Gastroesophageal sphincter (tissue), 4 donors: ENCODE results near the gene TMPRSS4. TPM values are rescaled to one million over a fixed set of nuclear protein-coding genes. Genes with fewer than 3 reads are reported as not detected.

Source experiments
- ATAC-seq: fragments of 150-250 bp; one replicate; pipeline ENCODE4 v1.9.1; 2016; ENCODE audit warnings: mild to moderate bottlenecking, moderate library complexity
- H3K27ac ChIP-seq, 4 donors: fragments of 200-600 bp; sonication (generic) in 3 of 4; 1 replicate in 3 of 4; 2 replicates in 1 of 4; pipeline ENCODE4 v1.5.1; 2016 to 2019
- H3K27me3 ChIP-seq: fragments of 200-600 bp; sonication (generic); one replicate; pipeline ENCODE4 v1.5.1; 2019
- H3K36me3 ChIP-seq, 2 donors: fragments of 200-600 bp; sonication (generic); one replicate each; pipeline ENCODE4 v1.5.1; 2019; ENCODE audit warnings: control low read depth in 1 of 2
- H3K4me1 ChIP-seq, 3 donors: fragments of 200-600 bp; sonication (generic); 1 replicate in 2 of 3; 2 replicates in 1 of 3; pipeline ENCODE4 v1.5.1; 2016 to 2019; ENCODE audit warnings: control low read depth in 2 of 3
- H3K4me3 ChIP-seq, 2 donors: fragments of 200-600 bp; sonication (generic); one replicate each; pipeline ENCODE4 v1.5.1; 2019; ENCODE audit warnings: mild to moderate bottlenecking in 1 of 2, moderate library complexity in 1 of 2
- H3K9me3 ChIP-seq, 3 donors: fragments of 200-600 bp; sonication (generic); one replicate each; pipeline ENCODE4 v1.5.1; 2017 to 2019; ENCODE audit warnings: control low read depth in 2 of 3
- EP300 ChIP-seq: sonication (generic); formaldehyde crosslinking; IDR thresholded peaks from one replicate; pipeline ENCODE4 v1.6.1; 2017; ENCODE audit warnings: antibody characterized with exemption, mild to moderate bottlenecking
- POLR2A ChIP-seq, 2 donors: fragments of 450-650 bp; IDR thresholded peaks; one replicate each; pipeline ENCODE4 v1.6.1; 2017; ENCODE audit warnings: antibody characterized with exemption in 2 of 2, mild to moderate bottlenecking in 2 of 2, moderate library complexity in 1 of 2
- POLR2AphosphoS5 ChIP-seq: sonication (generic); formaldehyde crosslinking; IDR thresholded peaks from one replicate; pipeline ENCODE4 v1.6.1; 2017; ENCODE audit warnings: antibody characterized with exemption
- WGBS, 2 donors: methylation state at CpG; one replicate each; pipeline ENCODE4 v1.1.5; 2018; ENCODE audit warnings: low coverage in 1 of 2; 5-methylcytosine and 5-hydroxymethylcytosine counted together
- total RNA-seq, 4 donors: library from RNA; depleted of rRNA; stranded (reverse); fragments of >200 nt; gene quantifications; one replicate each; pipeline ENCODE4 v1.1.0, GENCODE V29; 2016
- TF ChIP-seq, protein P1 (sequence below), 4 experiments: fragments of 200-600 bp in 2 of 4; fragments of 450-650 bp in 2 of 4; sonication (generic) in 1 of 4; IDR thresholded peaks; one replicate each; pipeline ENCODE4 v1.5.1; 2017 to 2019; ENCODE audit warnings: antibody characterized with exemption in 4 of 4, mild to moderate bottlenecking in 2 of 4, moderate library complexity in 2 of 4

Gene TMPRSS4
- total RNA-seq, 4 donors from 2014 or later = 0.23 to 11.1 (median 0.78) TPM; not detected in 1

DNA sequence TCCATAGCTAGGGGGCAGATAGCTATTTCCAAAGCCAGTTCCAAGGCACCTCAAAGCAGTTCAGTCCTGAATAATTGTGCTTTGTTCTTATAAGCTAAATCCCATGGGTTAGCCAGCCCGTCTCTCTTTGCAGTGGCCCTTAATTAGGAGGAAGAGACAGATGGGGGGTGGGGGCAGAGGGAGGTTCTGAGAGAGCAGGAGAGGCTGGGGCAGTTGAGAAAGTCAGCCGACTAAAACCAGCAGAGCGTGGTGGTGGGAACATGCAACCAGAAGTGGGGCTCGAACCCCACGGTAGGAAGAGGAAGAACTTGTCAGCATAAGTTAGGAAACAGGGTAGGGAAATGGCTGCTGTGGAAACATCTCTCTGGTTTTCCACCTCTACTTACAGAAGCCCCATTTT, 86.6 kb downstream of the TMPRSS4 start:
- no peak for ATAC-seq
- WGBS, 2 donors = 65 to 77% methylated on average over 4 of the region's 5 CpGs
- no peaks in the 10 kb centered on the region for H3K4me1 ChIP-seq
- no peaks in the 10 kb centered on the region for H3K9me3 ChIP-seq
- H3K4me3 ChIP-seq = no peak overlapping the region
- H3K36me3 ChIP-seq = peaks cover 0 to 14% of the 10 kb centered on the region in 2 donors
- TF ChIP-seq EP300 (no peak), POLR2A (IDR thresholded peaks at IDR 0.05) (no peak), POLR2AphosphoS5 (no peak)
- TF ChIP-seq, protein P1, sequence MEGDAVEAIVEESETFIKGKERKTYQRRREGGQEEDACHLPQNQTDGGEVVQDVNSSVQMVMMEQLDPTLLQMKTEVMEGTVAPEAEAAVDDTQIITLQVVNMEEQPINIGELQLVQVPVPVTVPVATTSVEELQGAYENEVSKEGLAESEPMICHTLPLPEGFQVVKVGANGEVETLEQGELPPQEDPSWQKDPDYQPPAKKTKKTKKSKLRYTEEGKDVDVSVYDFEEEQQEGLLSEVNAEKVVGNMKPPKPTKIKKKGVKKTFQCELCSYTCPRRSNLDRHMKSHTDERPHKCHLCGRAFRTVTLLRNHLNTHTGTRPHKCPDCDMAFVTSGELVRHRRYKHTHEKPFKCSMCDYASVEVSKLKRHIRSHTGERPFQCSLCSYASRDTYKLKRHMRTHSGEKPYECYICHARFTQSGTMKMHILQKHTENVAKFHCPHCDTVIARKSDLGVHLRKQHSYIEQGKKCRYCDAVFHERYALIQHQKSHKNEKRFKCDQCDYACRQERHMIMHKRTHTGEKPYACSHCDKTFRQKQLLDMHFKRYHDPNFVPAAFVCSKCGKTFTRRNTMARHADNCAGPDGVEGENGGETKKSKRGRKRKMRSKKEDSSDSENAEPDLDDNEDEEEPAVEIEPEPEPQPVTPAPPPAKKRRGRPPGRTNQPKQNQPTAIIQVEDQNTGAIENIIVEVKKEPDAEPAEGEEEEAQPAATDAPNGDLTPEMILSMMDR (IDR thresholded peaks at IDR 0.05) = no peak
- no peak overlapping the region for H3K27ac ChIP-seq
- H3K27me3 ChIP-seq = peaks cover 53% of the 10 kb centered on the region

DNA sequence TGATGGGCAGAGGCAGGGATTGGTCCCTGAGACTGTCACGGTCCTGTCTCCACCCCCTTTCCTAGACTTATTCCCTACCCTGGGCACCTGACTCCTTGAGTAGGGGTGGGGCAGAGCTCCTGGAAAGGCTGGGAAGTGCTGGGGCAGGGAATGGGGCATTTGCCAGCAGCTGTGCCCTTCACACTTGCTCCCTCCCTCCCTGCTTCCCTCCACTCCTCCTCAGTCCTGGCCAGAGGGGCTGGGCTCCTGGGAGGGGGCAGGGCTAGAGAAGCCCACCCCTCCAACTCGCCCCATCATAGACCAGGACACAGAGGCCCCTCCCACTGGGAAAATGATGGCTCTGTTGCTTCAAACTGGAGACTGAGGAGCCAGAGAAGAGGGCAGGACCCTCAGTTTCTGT, 88.0 kb downstream of the TMPRSS4 start:
- no peak overlapping the region for H3K27ac ChIP-seq
- 33 to 57% methylated on average over 1 of the region's 2 CpGs for WGBS, 2 donors
- H3K4me1 ChIP-seq = no peaks in the 10 kb centered on the region
- TF ChIP-seq, protein P1 (IDR thresholded peaks at IDR 0.05) = no peak
- no peaks in the 10 kb centered on the region for H3K9me3 ChIP-seq
- peaks cover 40% of the 10 kb centered on the region for H3K27me3 ChIP-seq
- H3K4me3 ChIP-seq = no peak overlapping the region
- no peak for ATAC-seq
- H3K36me3 ChIP-seq = peaks cover 0 to 14% of the 10 kb centered on the region in 2 donors

DNA sequence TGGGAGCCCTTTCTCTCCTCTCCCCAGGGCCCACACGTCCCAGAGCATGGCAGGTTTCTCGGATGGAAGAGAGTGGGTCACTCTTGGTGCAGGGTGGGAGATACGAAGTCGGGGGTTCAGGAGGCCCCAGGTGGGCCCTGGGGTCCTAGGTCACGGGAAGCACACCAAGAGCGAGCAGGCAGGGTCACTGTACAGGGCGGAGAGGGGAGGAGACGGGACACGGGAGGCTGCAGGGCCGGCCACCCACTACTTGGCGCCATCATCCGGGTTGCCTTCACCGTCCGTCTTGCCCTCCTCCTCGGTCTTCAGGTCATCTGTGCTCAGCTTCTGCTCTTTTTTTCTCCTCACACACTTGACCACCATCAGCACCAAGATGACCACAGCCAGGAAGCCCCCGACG, 89.8 kb downstream of the TMPRSS4 start:
- Histone ChIP-seq H3K36me3 (peaks cover 0 to 14% of the 10 kb centered on the region in 2 donors), H3K4me1 (peaks cover 0 to 11% (median 8%) of the 10 kb centered on the region in 3 donors), H3K9me3 (no peaks in the 10 kb centered on the region), H3K27ac (no peak overlapping the region), H3K27me3 (peaks cover 37% of the 10 kb centered on the region), H3K4me3 (no peak overlapping the region)
- TF ChIP-seq, protein P1 (IDR thresholded peaks at IDR 0.05) = no peak
- no peak for TF ChIP-seq POLR2AphosphoS5
- TF ChIP-seq EP300 = no peak
- no peak for ATAC-seq
- 80% methylated on average over 4 of the region's 17 CpGs; no CpG with 5 or more reads in 1 of the 2 donors for WGBS, 2 donors

DNA sequence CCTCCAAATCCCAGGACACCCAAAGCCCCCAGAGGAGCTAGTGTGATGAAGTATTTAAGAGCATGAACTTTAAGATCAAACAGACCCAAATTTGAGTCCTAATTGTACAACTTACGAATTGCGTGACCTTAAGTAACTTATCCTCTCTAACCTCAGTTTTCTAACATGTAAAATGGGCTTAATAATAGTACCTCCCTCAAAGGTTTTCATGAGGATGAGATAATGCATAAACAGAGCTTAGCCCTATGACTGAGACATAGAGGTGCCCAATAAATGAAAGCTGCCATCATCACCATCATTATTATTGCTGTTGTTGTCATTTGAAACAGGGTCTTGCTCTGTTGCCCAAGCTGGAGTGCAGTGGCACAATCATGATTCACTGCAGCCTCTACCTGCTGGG, 90.4 kb downstream of the TMPRSS4 start:
- TF ChIP-seq, protein P1 (IDR thresholded peaks at IDR 0.05) = no peak
- no peak for TF ChIP-seq POLR2A (IDR thresholded peaks at IDR 0.05)
- TF ChIP-seq EP300 = no peak
- TF ChIP-seq POLR2AphosphoS5 = no peak
- peaks cover 0 to 14% of the 10 kb centered on the region in 2 donors for H3K36me3 ChIP-seq
- no peak overlapping the region for H3K4me3 ChIP-seq
- ATAC-seq = no peak
- H3K9me3 ChIP-seq = no peaks in the 10 kb centered on the region
- H3K27me3 ChIP-seq = peaks cover 32% of the 10 kb centered on the region
- peaks cover 0 to 15% (median 10%) of the 10 kb centered on the region in 3 donors for H3K4me1 ChIP-seq
- WGBS, 2 donors = 94 to 100% methylated on average over 2 of the region's 2 CpGs
- H3K27ac ChIP-seq = no peak overlapping the region

DNA sequence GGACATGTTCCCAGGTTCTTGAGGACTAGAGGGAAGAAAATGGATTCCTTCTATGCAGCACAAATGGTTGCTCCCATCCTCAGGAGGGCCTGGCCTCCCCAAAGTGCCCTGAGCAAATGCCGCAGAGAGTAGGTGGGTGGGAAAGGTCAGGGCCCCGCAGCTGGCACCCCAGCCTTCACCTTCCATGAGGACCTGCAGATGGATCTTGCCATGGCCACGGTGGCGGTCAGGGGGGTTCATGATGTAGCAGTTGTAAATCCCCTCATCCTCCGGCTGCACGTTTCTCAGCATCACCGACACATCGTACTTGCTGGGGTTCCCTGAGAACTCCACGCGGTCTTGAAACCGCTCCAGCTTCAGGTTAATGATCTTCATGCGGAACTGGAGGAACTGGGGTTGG, 91.0 kb downstream of the TMPRSS4 start:
- Histone ChIP-seq H3K36me3 (peaks cover 0 to 14% of the 10 kb centered on the region in 2 donors), H3K9me3 (no peaks in the 10 kb centered on the region)
- TF ChIP-seq POLR2AphosphoS5 (no peak), POLR2A (IDR thresholded peaks at IDR 0.05) (no peak), EP300 (no peak)
- TF ChIP-seq, protein P1 (IDR thresholded peaks at IDR 0.05) = no peak

More for the DNA sequence above, 91.0 kb downstream of the TMPRSS4 start:
- no peak overlapping the region for H3K27ac ChIP-seq
- peaks cover 0 to 15% (median 10%) of the 10 kb centered on the region in 3 donors for H3K4me1 ChIP-seq
- H3K27me3 ChIP-seq = peaks cover 25% of the 10 kb centered on the region
- ATAC-seq = no peak
- WGBS, 2 donors = 94 to 100% methylated on average over 1 to 3 of the region's 12 CpGs
- H3K4me3 ChIP-seq = no peak overlapping the region
